Esophagus muscularis mucosa (tissue), 4 donors: Measurements from ENCODE around the gene BACE2.
"Not testable (repeated sequence)": the region's sequence is repeated elsewhere in the genome, so short reads cannot be mapped to it uniquely, and the experiment has no call there.

ENCODE experiments used
- EP300 ChIP-seq: sonication (generic); formaldehyde crosslinking; IDR thresholded peaks from one replicate; pipeline ENCODE4 v1.6.1; 2017; ENCODE audit warnings: antibody characterized with exemption
- POLR2A ChIP-seq: fragments of 450-650 bp; IDR thresholded peaks from one replicate; pipeline ENCODE4 v1.6.1; 2017; ENCODE audit warnings: antibody characterized with exemption, moderate library complexity, mild to moderate bottlenecking, low read depth
- POLR2AphosphoS5 ChIP-seq, 2 donors: sonication (generic); formaldehyde crosslinking; IDR thresholded peaks; one replicate each; pipeline ENCODE4 v1.6.1; 2017; ENCODE audit warnings: antibody characterized with exemption in 2 of 2
- TF ChIP-seq, protein P1 (sequence below), 3 experiments: fragments of 200-600 bp in 2 of 3; fragments of 450-650 bp in 1 of 3; sonication (generic) in 2 of 3; IDR thresholded peaks; one replicate each; pipeline ENCODE4 v1.5.1; 2017 to 2019; ENCODE audit warnings: antibody characterized with exemption in 3 of 3, mild to moderate bottlenecking in 2 of 3, moderate library complexity in 1 of 3

DNA sequence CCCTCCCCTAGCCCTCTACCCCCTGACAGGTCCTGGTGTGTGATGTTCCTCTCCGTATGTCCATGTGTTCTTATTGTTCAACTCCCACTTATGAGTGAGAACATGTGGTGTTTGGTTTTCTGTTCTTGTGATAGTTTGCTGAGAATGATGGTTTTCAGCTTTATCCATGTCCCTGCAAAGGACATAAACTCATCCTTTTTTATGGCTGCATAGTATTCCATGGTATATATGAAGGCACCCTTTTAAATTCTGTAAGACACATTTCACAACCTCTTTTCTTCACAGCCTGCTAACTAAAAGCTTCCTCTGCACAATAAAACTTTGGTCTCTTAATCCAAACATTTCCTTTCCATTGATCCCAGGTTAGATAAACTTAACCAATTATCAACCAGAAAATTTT, 88.3 kb downstream of the BACE2 start:
- TF ChIP-seq POLR2AphosphoS5 (IDR thresholded peaks at IDR 0.05); EP300; POLR2A: not testable (repeated sequence)
- TF ChIP-seq, protein P1, sequence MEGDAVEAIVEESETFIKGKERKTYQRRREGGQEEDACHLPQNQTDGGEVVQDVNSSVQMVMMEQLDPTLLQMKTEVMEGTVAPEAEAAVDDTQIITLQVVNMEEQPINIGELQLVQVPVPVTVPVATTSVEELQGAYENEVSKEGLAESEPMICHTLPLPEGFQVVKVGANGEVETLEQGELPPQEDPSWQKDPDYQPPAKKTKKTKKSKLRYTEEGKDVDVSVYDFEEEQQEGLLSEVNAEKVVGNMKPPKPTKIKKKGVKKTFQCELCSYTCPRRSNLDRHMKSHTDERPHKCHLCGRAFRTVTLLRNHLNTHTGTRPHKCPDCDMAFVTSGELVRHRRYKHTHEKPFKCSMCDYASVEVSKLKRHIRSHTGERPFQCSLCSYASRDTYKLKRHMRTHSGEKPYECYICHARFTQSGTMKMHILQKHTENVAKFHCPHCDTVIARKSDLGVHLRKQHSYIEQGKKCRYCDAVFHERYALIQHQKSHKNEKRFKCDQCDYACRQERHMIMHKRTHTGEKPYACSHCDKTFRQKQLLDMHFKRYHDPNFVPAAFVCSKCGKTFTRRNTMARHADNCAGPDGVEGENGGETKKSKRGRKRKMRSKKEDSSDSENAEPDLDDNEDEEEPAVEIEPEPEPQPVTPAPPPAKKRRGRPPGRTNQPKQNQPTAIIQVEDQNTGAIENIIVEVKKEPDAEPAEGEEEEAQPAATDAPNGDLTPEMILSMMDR (IDR thresholded peaks at IDR 0.05): not testable (repeated sequence)
